GM19463 (cell line): ENCODE results near the gene FRG2B.
"Not testable (repeated sequence)": the region's sequence is repeated elsewhere in the genome, so short reads cannot be mapped to it uniquely, and the experiment has no call there.

Source experiments
- ATAC-seq: cut with Tn5 transposase; IDR thresholded peaks from one replicate; pipeline ENCODE4 v1.9.1; 2021; ENCODE audit warnings: mild to moderate bottlenecking, moderate library complexity; ENCODE audit not compliant: unreplicated experiment

Gene FRG2B

GRCh38 chr10:133626695-133627094 is at the start of gene FRG2B:
FRG2B (minus strand) TSS chr10:133626795; CDS start chr10:133626742, 53 bp downstream.
- not testable (repeated sequence) for ATAC-seq

GRCh38 chr10:133667446-133667845 is 40.9 kb upstream of the FRG2B start:
- ATAC-seq: not testable (repeated sequence)

GRCh38 chr10:133663544-133664160 is 37.1 kb upstream of the FRG2B start:
- not testable (repeated sequence) for ATAC-seq

GRCh38 chr10:133661122-133661521 is 34.5 kb upstream of the FRG2B start:
- not testable (repeated sequence) for ATAC-seq

GRCh38 chr10:133660516-133660915 is 33.9 kb upstream of the FRG2B start:
- ATAC-seq: not testable (repeated sequence)

- not testable (repeated sequence) for ATAC-seq
These were observed 30.7 kb upstream of the FRG2B start for GRCh38 chr10:133657276-133657675.

GRCh38 chr10:133648872-133649455 is 22.4 kb upstream of the FRG2B start:
- ATAC-seq: not testable (repeated sequence)

GRCh38 chr10:133647075-133647748 is 20.6 kb upstream of the FRG2B start:
- ATAC-seq: peak; percentile 81

- ATAC-seq: not testable (repeated sequence)
These were observed 11.2 kb upstream of the FRG2B start for GRCh38 chr10:133637846-133638235.

- ATAC-seq: not testable (repeated sequence)
These were observed 10.7 kb upstream of the FRG2B start for GRCh38 chr10:133637202-133637845.

GRCh38 chr10:133630723-133631249 is 4.2 kb upstream of the FRG2B start:
- ATAC-seq: not testable (repeated sequence)

- ATAC-seq: not testable (repeated sequence)
These were observed 4.1 kb downstream of the FRG2B start for GRCh38 chr10:133622544-133622943.

GRCh38 chr10:133618851-133619250 is 7.7 kb downstream of the FRG2B start:
- no peak for ATAC-seq

- no peak for ATAC-seq
These were observed 9.4 kb downstream of the FRG2B start for GRCh38 chr10:133617196-133617595.

- no peak for ATAC-seq
These were observed 10.0 kb downstream of the FRG2B start for GRCh38 chr10:133616371-133617130.

- ATAC-seq: no peak
These were observed 11.6 kb downstream of the FRG2B start for GRCh38 chr10:133614830-133615580.

GRCh38 chr10:133613699-133614098 is 12.9 kb downstream of the FRG2B start:
- no peak for ATAC-seq

- ATAC-seq: no peak
These were observed 15.5 kb downstream of the FRG2B start for GRCh38 chr10:133611079-133611478.

GRCh38 chr10:133608855-133609254 is 17.7 kb downstream of the FRG2B start:
- ATAC-seq: no peak

- ATAC-seq: not testable (repeated sequence)
These were observed 23.2 kb downstream of the FRG2B start for GRCh38 chr10:133603434-133603833.
